Right lobe of liver (tissue), 6 donors: ENCODE data around the gene CLDN5. TPM values are rescaled to one million over a fixed set of nuclear protein-coding genes. Genes with fewer than 3 reads are reported as not detected.
A peak's percentile ranks its signal among the peaks of the same experiment; 100 is the strongest.

Source experiments
- ATAC-seq, 4 donors: fragments of 200-7000 bp; cut with Tn5 transposase; one replicate each; pipeline ENCODE4 v1.9.1; 2020; ENCODE audit warnings: mild to moderate bottlenecking in 4 of 4, moderate library complexity in 4 of 4
- DNase-seq, 3 donors: peaks; one replicate each; pipeline ENCODE4 v3.0.0-alpha.2; 2020
- H3K27ac ChIP-seq, 3 donors: fragments of 200-600 bp; one replicate each; pipeline ENCODE4 v1.8.0; 2022
- H3K27me3 ChIP-seq, 2 donors: fragments of 200-600 bp; one replicate each; pipeline ENCODE4 v1.8.0; 2022
- H3K36me3 ChIP-seq, 4 donors: fragments of 200-600 bp; sonication (generic) in 1 of 4; one replicate each; pipeline versions ENCODE4 v1.5.1 to v1.8.0; 2017 to 2022; ENCODE audit warnings: control low read depth in 1 of 4
- H3K4me1 ChIP-seq, 4 donors: fragments of 200-600 bp; sonication (generic) in 1 of 4; one replicate each; pipeline versions ENCODE4 v1.5.1 to v1.8.0; 2017 to 2022; ENCODE audit warnings: control low read depth in 1 of 4
- H3K4me3 ChIP-seq, 3 donors: fragments of 200-600 bp; one replicate each; pipeline ENCODE4 v1.8.0; 2022
- H3K9me3 ChIP-seq, 4 donors: fragments of 200-600 bp; sonication (generic) in 1 of 4; one replicate each; pipeline versions ENCODE4 v1.5.1 to v1.8.0; 2017 to 2022; ENCODE audit warnings: control low read depth in 1 of 4
- POLR2A ChIP-seq: fragments of 450-650 bp; IDR thresholded peaks from one replicate; pipeline ENCODE4 v1.6.1; 2017; ENCODE audit warnings: antibody characterized with exemption, mild to moderate bottlenecking
- WGBS: methylation state at CpG from one replicate; pipeline ENCODE4 v1.1.6; 2018; ENCODE audit warnings: low coverage, low lambda C conversion rate; ENCODE audit not compliant: insufficient coverage; ENCODE audit errors: missing lambda C conversion rate; 5-methylcytosine and 5-hydroxymethylcytosine counted together
- intact Hi-C, 2 donors: fragments of 100-400 bp; cut with DNase I; formaldehyde crosslinking; loops; one replicate each; pipeline versions ENCODE4 v1.11.2 to v1.14.1; 2022
- total RNA-seq, 6 experiments: library from RNA; depleted of rRNA in 2 of 6; stranded (reverse); fragments of >200 nt in 2 of 6; fragmentation: NEBNext Ultra II Directional in 3 of 6; extraction: Animal tissue kit (Norgen Biotek cat#: 25700) in 3 of 6; gene quantifications; one replicate each; pipeline versions ENCODE4 v1.1.0 to v1.2.4, GENCODE V29; 2016 to 2023
- TF ChIP-seq, protein P1 (sequence below), 4 donors: fragments of 200-600 bp in 3 of 4; fragments of 450-650 bp in 1 of 4; IDR thresholded peaks; one replicate each; pipeline versions ENCODE4 v1.5.1 to v1.8.0; 2016 to 2022; ENCODE audit warnings: antibody characterized with exemption in 4 of 4, mild to moderate bottlenecking in 2 of 4
- donor health status: DM: no; HTN: yes; CAD: no.
- donor health status: DM: no; HTN: no; CAD: no.
- donor health status: DM: no; HTN: no; CAD: no.
- donor health status: DM: no; HTN: yes; CAD: no.
- donor health status: DM: no; HTN: yes; CAD: no.

The CLDN5 gene
- total RNA-seq, 6 experiments from 2014 or later = 4.4 to 12.1 (median 5.7) TPM

DNA sequence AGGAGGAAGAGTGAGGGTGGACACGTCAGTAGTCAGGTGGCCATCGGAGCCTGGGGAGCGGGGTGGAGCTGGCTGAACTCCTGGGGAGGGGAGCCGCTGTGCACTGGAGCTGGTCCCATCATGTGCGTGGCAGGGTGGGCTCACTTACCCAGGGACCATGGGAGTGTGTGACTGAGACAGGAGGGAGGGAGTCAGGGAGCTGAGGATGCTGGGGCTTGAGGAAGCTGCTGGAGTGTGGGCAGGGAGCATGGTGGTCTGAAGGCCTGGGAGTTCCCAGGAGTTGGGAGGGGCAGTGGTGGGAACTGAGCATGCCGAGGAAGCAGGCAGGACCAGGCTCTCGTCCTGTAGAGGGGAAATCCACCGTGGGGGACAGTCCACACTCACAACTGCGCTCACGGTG lies 18.0 kb downstream of the CLDN5 start:
- no peak overlapping the region for H3K27ac ChIP-seq
- H3K4me1 ChIP-seq = no peaks in the 10 kb centered on the region
- TF ChIP-seq, protein P1, sequence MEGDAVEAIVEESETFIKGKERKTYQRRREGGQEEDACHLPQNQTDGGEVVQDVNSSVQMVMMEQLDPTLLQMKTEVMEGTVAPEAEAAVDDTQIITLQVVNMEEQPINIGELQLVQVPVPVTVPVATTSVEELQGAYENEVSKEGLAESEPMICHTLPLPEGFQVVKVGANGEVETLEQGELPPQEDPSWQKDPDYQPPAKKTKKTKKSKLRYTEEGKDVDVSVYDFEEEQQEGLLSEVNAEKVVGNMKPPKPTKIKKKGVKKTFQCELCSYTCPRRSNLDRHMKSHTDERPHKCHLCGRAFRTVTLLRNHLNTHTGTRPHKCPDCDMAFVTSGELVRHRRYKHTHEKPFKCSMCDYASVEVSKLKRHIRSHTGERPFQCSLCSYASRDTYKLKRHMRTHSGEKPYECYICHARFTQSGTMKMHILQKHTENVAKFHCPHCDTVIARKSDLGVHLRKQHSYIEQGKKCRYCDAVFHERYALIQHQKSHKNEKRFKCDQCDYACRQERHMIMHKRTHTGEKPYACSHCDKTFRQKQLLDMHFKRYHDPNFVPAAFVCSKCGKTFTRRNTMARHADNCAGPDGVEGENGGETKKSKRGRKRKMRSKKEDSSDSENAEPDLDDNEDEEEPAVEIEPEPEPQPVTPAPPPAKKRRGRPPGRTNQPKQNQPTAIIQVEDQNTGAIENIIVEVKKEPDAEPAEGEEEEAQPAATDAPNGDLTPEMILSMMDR (IDR thresholded peaks at IDR 0.05) = no peak
- TF ChIP-seq POLR2A = no peak
- 96% methylated on average over 5 of the region's 10 CpGs for WGBS
- no peaks in the 10 kb centered on the region for H3K9me3 ChIP-seq
- no peak for DNase-seq
- peak in 1 of 4 donors; percentile 21 for ATAC-seq
- intact Hi-C loops = no loop called here
- H3K36me3 ChIP-seq = no peaks in the 10 kb centered on the region
- no peaks in the 10 kb centered on the region for H3K27me3 ChIP-seq
- H3K4me3 ChIP-seq = no peak overlapping the region

DNA sequence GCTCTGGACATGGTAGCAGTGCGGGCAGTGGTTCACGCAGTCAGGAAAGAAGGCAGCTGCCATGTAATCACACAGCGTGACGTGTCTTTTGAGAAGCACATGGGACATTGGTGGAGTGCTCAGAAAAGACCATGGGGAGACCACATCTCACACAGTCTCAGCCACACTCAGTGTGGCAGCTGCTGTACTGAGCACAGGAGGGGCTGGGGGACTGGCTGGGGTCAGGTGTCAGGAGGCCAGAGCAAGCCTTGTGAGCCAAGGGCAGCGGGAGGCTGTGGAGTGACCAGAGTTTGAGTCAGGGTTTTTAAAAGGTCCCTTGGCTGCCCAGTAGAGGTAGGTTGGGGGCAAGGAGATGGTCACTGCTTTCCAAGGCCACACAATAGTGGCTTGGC lies 18.5 kb downstream of the CLDN5 start:
- TF ChIP-seq, protein P1 (IDR thresholded peaks at IDR 0.05) = no peak
- no peak for TF ChIP-seq POLR2A
- WGBS = 80% methylated on average over 1 of the region's 5 CpGs
- DNase-seq (no peak), ATAC-seq (no peak)
- intact Hi-C loops = no loop called here
- Histone ChIP-seq H3K27me3 (no peaks in the 10 kb centered on the region), H3K27ac (no peak overlapping the region), H3K36me3 (no peaks in the 10 kb centered on the region), H3K4me1 (no peaks in the 10 kb centered on the region), H3K9me3 (no peaks in the 10 kb centered on the region), H3K4me3 (no peak overlapping the region)

DNA sequence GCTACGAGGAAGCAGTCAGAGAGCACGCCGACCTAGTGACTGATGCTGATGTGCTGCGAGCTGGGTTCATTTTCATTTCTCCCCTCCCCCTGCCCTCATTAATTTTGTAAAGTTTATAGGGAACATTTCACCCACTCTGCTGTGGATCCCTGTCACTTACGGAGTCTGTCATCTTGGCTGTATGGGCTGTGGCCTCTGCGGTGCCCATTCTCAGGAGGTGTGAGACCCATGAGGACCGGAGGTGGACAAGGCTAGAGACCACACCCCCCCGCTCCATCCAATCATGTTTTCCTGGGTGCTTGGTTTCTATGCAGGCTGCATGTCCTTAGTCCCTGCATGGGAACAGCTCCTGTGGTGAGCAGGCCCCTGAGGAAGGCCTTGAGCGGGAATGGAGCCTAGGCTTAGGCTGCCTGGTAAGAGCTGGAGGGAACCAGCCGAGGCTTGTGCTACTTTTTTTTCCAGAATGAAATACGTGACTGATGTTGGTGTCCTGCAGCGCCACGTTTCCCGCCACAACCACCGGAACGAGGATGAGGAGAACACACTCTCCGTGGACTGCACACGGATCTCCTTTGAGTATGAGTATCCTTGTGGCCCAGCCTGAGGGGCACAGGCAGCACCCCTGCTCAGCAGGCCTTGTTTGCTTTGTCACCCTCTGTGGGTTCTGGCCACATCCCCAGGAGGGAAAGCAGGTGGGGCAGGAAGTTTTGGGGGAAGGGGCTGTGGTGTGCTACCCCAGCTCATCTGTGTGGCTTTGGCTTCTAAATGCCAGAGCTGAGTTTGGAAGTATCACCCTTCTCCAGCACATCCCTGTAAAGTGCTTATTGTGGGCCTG lies 19.1 kb downstream of the CLDN5 start:
- no peak for ATAC-seq
- Histone ChIP-seq H3K36me3 (no peaks in the 10 kb centered on the region), H3K4me3 (no peak overlapping the region), H3K27me3 (no peaks in the 10 kb centered on the region), H3K4me1 (no peaks in the 10 kb centered on the region), H3K27ac (no peak overlapping the region), H3K9me3 (no peaks in the 10 kb centered on the region)
- WGBS = 84% methylated on average over 13 of the region's 18 CpGs
- no peak for DNase-seq
- TF ChIP-seq, protein P1 (IDR thresholded peaks at IDR 0.05) = no peak
- TF ChIP-seq POLR2A = no peak
- intact Hi-C loops = no loop called here

DNA sequence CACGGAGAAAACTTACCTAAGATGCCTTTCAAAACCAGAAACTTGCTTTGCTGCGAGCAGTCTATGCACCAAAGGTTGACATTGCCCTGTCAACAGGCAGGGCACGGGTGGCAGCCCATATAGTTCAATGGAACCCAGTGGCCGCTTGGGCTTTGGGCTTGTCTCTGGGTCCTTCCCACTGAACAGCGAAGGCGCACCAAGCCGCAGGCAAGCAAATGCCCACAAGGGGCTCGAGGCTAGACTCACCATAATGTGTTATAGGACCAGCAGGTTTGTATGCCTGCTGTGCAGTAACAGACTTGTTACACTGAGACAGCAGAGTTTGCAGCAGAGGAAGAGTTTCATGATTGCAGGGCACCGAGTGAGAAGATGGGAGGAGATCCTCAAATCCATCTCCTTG lies 20.3 kb downstream of the CLDN5 start:
- Histone ChIP-seq H3K36me3 (no peaks in the 10 kb centered on the region), H3K9me3 (no peaks in the 10 kb centered on the region), H3K4me1 (no peaks in the 10 kb centered on the region), H3K27ac (no peak overlapping the region), H3K27me3 (no peaks in the 10 kb centered on the region), H3K4me3 (no peak overlapping the region)
- ATAC-seq (no peak), DNase-seq (no peak)
- intact Hi-C loops = no loop called here
- no peak for TF ChIP-seq POLR2A
- WGBS = 93% methylated on average over 3 of the region's 9 CpGs

DNA sequence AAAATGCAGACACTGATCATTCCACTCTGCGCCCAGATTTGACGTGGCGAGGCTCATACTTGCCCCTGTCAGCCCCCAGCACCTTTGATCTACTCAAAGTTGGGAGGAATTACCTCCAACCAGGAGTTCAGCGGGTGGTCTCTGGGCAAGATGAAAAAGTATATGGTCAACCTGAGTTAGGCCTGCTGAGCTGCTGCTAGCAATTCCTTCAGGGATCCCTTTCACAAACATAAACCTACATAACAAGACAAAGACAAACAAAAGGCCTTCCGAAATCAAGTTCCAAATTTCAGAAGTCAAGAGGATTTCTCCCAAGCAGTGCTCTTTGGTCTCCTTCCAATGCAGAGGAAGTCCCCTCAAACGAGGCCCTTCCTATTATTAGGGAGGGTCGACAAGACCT lies 20.8 kb downstream of the CLDN5 start:
- H3K4me3 ChIP-seq = no peak overlapping the region
- WGBS = 93% methylated on average over 5 of the region's 7 CpGs
- intact Hi-C loops = no loop called here
- ATAC-seq (no peak), DNase-seq (no peak)
- H3K36me3 ChIP-seq = no peaks in the 10 kb centered on the region
- no peaks in the 10 kb centered on the region for H3K4me1 ChIP-seq
- no peak overlapping the region for H3K27ac ChIP-seq
- H3K9me3 ChIP-seq = no peaks in the 10 kb centered on the region
- TF ChIP-seq, protein P1 (IDR thresholded peaks at IDR 0.05) = no peak
- no peak for TF ChIP-seq POLR2A
- no peaks in the 10 kb centered on the region for H3K27me3 ChIP-seq
